Keratinocyte (primary cell): ENCODE data around the gene SLITRK5.
A peak's percentile ranks its signal among the peaks of the same experiment; 100 is the strongest.

Experiments
- EZH2 ChIP-seq: IDR thresholded peaks from one replicate; pipeline ENCODE4 v1.6.1; 2012; ENCODE audit warnings: inconsistent platforms, mild to moderate bottlenecking, low read length, moderate library complexity
- TF ChIP-seq, protein P1 (sequence below), 3 experiments: IDR thresholded peaks in 1 of 3; conservative IDR thresholded peaks in 1 of 3; optimal IDR thresholded peaks in 1 of 3; 2 replicates in 2 of 3; 3 replicates in 1 of 3; pipeline versions ENCODE3 to v1.5.1; 2011; ENCODE audit warnings: low read length in 3 of 3, mild to moderate bottlenecking in 3 of 3, moderate library complexity in 2 of 3, control low read depth in 1 of 3, inconsistent platforms in 1 of 3; ENCODE audit not compliant: insufficient read depth in 2 of 3; ENCODE audit errors: extremely low read depth in 1 of 3

DNA sequence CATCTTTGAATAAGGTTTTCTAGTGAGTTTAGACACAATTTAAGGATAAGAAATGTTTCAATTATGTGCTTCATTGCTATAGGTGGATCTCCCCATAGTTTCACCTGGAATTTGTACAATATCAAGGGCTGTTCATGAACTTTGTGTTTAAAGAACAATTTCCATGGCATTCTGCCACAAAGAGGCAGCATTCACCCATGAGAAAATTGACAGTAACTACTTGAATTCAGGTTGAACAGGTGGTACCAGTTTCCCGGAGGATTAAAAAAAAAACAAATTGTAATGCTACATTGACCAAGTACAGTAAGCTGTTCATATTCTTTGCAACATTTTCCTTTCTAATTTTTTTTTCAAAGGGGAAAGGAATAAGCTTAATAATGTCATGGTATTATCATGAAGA is 9.1 kb downstream of the SLITRK5 start:
- TF ChIP-seq, protein P1, sequence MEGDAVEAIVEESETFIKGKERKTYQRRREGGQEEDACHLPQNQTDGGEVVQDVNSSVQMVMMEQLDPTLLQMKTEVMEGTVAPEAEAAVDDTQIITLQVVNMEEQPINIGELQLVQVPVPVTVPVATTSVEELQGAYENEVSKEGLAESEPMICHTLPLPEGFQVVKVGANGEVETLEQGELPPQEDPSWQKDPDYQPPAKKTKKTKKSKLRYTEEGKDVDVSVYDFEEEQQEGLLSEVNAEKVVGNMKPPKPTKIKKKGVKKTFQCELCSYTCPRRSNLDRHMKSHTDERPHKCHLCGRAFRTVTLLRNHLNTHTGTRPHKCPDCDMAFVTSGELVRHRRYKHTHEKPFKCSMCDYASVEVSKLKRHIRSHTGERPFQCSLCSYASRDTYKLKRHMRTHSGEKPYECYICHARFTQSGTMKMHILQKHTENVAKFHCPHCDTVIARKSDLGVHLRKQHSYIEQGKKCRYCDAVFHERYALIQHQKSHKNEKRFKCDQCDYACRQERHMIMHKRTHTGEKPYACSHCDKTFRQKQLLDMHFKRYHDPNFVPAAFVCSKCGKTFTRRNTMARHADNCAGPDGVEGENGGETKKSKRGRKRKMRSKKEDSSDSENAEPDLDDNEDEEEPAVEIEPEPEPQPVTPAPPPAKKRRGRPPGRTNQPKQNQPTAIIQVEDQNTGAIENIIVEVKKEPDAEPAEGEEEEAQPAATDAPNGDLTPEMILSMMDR (optimal IDR thresholded peaks at IDR 0.05 in 1 of 3, IDR thresholded peaks at IDR 0.05 in 1 of 3, conservative IDR thresholded peaks at IDR 0.05 in 1 of 3; ENCODE audit: extremely low read depth in 1 of 3, insufficient read depth in 2 of 3, low read length in 3 of 3), result peak in 1 of 3 experiments; percentile 10
- no peak for TF ChIP-seq EZH2
